H9 (cell line): ENCODE data around the gene ANKS1B. TPM values are rescaled to one million over a fixed set of nuclear protein-coding genes. Genes with fewer than 3 reads are reported as not detected.

Experiments used
- DNase-seq: peaks from one replicate; pipeline ENCODE4 v3.0.0-alpha.2; 2017
- H2AFZ ChIP-seq: one replicate; pipeline ENCODE4 v1.6.1; 2013; ENCODE audit warnings: mild to moderate bottlenecking, low read length, control low read depth, moderate library complexity
- H2AK5ac ChIP-seq: 2 replicates; pipeline ENCODE4 v1.6.1; 2013; ENCODE audit warnings: low read length, control low read depth, mixed read lengths; ENCODE audit not compliant: insufficient read length
- H2BK120ac ChIP-seq: one replicate; pipeline ENCODE4 v1.6.1; 2013; ENCODE audit warnings: low read depth, mild to moderate bottlenecking, low read length, control low read depth, inconsistent platforms; ENCODE audit not compliant: poor library complexity, severe bottlenecking
- H2BK12ac ChIP-seq: 2 replicates; pipeline ENCODE4 v1.6.1; 2013; ENCODE audit warnings: low read length, control low read depth, mixed read lengths, low read depth; ENCODE audit not compliant: insufficient read length
- H2BK15ac ChIP-seq: 2 replicates; pipeline ENCODE4 v1.6.1; 2013; ENCODE audit warnings: low read depth, low read length, control low read depth
- H2BK20ac ChIP-seq: one replicate; pipeline ENCODE4 v1.6.1; 2013; ENCODE audit warnings: low read depth, mild to moderate bottlenecking, low read length, control low read depth, inconsistent platforms; ENCODE audit not compliant: poor library complexity, severe bottlenecking
- H2BK5ac ChIP-seq: 2 replicates; pipeline ENCODE4 v1.6.1; 2013; ENCODE audit warnings: low read length, control low read depth, mixed read lengths; ENCODE audit not compliant: insufficient read length
- H3K14ac ChIP-seq: 2 replicates; pipeline ENCODE4 v1.6.1; 2013; ENCODE audit warnings: low read length, control low read depth; ENCODE audit not compliant: insufficient read depth
- H3K18ac ChIP-seq: 2 replicates; pipeline ENCODE4 v1.6.1; 2013; ENCODE audit warnings: low read depth, mild to moderate bottlenecking, mixed read lengths, low read length, control low read depth; ENCODE audit not compliant: insufficient read length
- H3K23ac ChIP-seq: 2 replicates; pipeline ENCODE4 v1.6.1; 2013; ENCODE audit warnings: low read length, control low read depth, mixed read lengths, low read depth; ENCODE audit not compliant: insufficient read length
- H3K23me2 ChIP-seq: 2 replicates; pipeline ENCODE4 v1.6.1; 2013; ENCODE audit warnings: low read depth, mild to moderate bottlenecking, mixed read lengths, low read length, control low read depth; ENCODE audit not compliant: insufficient read length, poor library complexity, severe bottlenecking
- H3K27ac ChIP-seq: 2 replicates; pipeline ENCODE4 v1.5.1; 2013; ENCODE audit warnings: low read length, control low read depth, mixed read lengths, low read depth; ENCODE audit not compliant: insufficient read length
- H3K27me3 ChIP-seq: 2 replicates; pipeline ENCODE4 v1.6.1; 2013; ENCODE audit warnings: low read length, control low read depth, inconsistent platforms; ENCODE audit not compliant: insufficient read depth
- H3K4ac ChIP-seq: 2 replicates; pipeline ENCODE4 v1.6.1; 2013; ENCODE audit warnings: low read depth, mild to moderate bottlenecking, control low read depth, inconsistent platforms, low read length, moderate library complexity
- H3K4me1 ChIP-seq: 2 replicates; pipeline ENCODE4 v1.6.1; 2013; ENCODE audit warnings: low read length, control low read depth, inconsistent platforms; ENCODE audit not compliant: insufficient read depth
- H3K4me2 ChIP-seq: 2 replicates; pipeline ENCODE4 v1.6.1; 2013; ENCODE audit warnings: low read length, control low read depth, mixed read lengths; ENCODE audit not compliant: insufficient read length, insufficient read depth
- H3K56ac ChIP-seq: 2 replicates; pipeline ENCODE4 v1.6.1; 2013; ENCODE audit warnings: low read depth, mild to moderate bottlenecking, mixed read lengths, low read length, control low read depth; ENCODE audit not compliant: insufficient read length
- H3K79me1 ChIP-seq: 2 replicates; pipeline ENCODE4 v1.6.1; 2013; ENCODE audit warnings: low read depth, mild to moderate bottlenecking, moderate library complexity, low read length, control low read depth, inconsistent platforms; ENCODE audit not compliant: insufficient read depth, poor library complexity, severe bottlenecking
- H3K79me2 ChIP-seq: 2 replicates; pipeline ENCODE4 v1.6.1; 2013; ENCODE audit warnings: low read length, control low read depth, inconsistent platforms; ENCODE audit not compliant: insufficient read depth
- H3K9ac ChIP-seq: 2 replicates; pipeline ENCODE4 v1.6.1; 2013; ENCODE audit warnings: low read length, control low read depth, mixed read lengths; ENCODE audit not compliant: insufficient read length; ENCODE audit errors: extremely low read depth
- H3K9me3 ChIP-seq: one replicate; pipeline ENCODE4 v1.6.1; 2013; ENCODE audit warnings: low read depth, low read length, inconsistent platforms; ENCODE audit not compliant: control insufficient read depth
- H3T11ph ChIP-seq: one replicate; pipeline ENCODE4 v1.6.1; 2013; ENCODE audit warnings: mild to moderate bottlenecking, low read length, control low read depth, inconsistent platforms
- H4K20me1 ChIP-seq: one replicate; pipeline ENCODE4 v1.6.1; 2013; ENCODE audit not compliant: control insufficient read depth, insufficient read length, insufficient read depth
- H4K5ac ChIP-seq: 2 replicates; pipeline ENCODE4 v1.6.1; 2013; ENCODE audit warnings: low read depth, mild to moderate bottlenecking, mixed read lengths, low read length, control low read depth; ENCODE audit not compliant: insufficient read length
- H4K8ac ChIP-seq: replicated peaks from 2 replicates; pipeline ENCODE4 v1.6.1; 2013; ENCODE audit warnings: low read length, control low read depth, mixed read lengths, low read depth; ENCODE audit not compliant: insufficient read length
- H4K91ac ChIP-seq: 2 replicates; pipeline ENCODE4 v1.6.1; 2013; ENCODE audit warnings: low read depth, mild to moderate bottlenecking, moderate library complexity, mixed read lengths, low read length, control low read depth; ENCODE audit not compliant: insufficient read length
- H3K27ac Mint-ChIP-seq, 3 experiments: 2 replicates in 2 of 3; 3 replicates in 1 of 3; pipeline ENCODE4 v1.8.0; 2020 to 2021; ENCODE audit warnings: mixed read lengths in 3 of 3, mild to moderate bottlenecking in 1 of 3, moderate library complexity in 1 of 3
- H3K27me3 Mint-ChIP-seq: 2 replicates; pipeline ENCODE4 v1.8.0; 2021; ENCODE audit warnings: low read depth, mild to moderate bottlenecking, moderate library complexity, mixed read lengths
- H3K36me3 Mint-ChIP-seq, 3 experiments: 2 replicates in 2 of 3; 3 replicates in 1 of 3; pipeline ENCODE4 v1.8.0; 2020 to 2021; ENCODE audit warnings: low read depth in 3 of 3, mixed read lengths in 3 of 3; ENCODE audit not compliant: insufficient read depth in 1 of 3
- H3K4me1 Mint-ChIP-seq, 2 experiments: 2 replicates each; pipeline ENCODE4 v1.8.0; 2020; ENCODE audit warnings: mixed read lengths in 2 of 2
- H3K4me3 Mint-ChIP-seq, 2 experiments: 2 replicates in 1 of 2; 3 replicates in 1 of 2; pipeline ENCODE4 v1.8.0; 2020 to 2021; ENCODE audit warnings: mild to moderate bottlenecking in 2 of 2, mixed read lengths in 2 of 2, moderate library complexity in 1 of 2
- H3K9me3 Mint-ChIP-seq, 2 experiments: 2 replicates in 1 of 2; 3 replicates in 1 of 2; pipeline ENCODE4 v1.8.0; 2020; ENCODE audit warnings: mild to moderate bottlenecking in 2 of 2, mixed read lengths in 2 of 2, moderate library complexity in 1 of 2
- WGBS: extraction: QIAGEN DNeasy Blood & Tissue Kit; methylation state at CpG from one replicate; pipeline ENCODE4 v1.1.7; 2013; ENCODE audit warnings: missing lambda C conversion rate, low lambda C conversion rate, mixed read lengths; ENCODE audit not compliant: insufficient read length; ENCODE audit errors: extremely low coverage; 5-methylcytosine and 5-hydroxymethylcytosine counted together
- total RNA-seq: library from RNA; stranded (reverse); gene quantifications from 2 replicates; pipeline ENCODE4 v1.2.1, GENCODE V29; 2021
- TF ChIP-seq, protein P1 (sequence below): fragments of 200-600 bp; sonication (generic); conservative IDR thresholded peaks from 3 replicates; pipeline ENCODE4 v1.8.0; 2021; ENCODE audit warnings: antibody characterized with exemption, mild to moderate bottlenecking

Gene ANKS1B
- total RNA-seq, 1 experiment from 2014 or later: 4.1 TPM

DNA sequence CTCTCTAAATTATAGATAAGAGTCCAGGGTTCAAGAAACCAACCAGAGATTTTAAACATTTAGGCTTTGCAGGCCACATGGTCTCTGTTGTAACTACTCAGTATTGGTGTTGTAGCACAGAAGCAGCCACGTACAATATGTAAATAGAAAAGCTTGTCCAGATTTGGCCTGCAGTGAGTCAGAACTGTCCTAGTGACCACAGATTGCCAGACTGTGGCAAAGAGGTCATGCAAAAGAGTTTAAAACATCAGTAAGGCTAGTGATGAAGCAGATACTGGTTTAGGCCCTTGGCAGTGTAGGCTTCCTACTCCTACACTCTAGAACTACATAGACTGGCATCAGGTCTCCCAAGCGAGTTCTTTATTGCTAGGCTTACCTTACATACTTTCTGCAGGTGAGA is 454.8 kb downstream of the ANKS1B start:
- Histone ChIP-seq H4K5ac (no peak overlapping the region), H3K79me2 (no peaks in the 10 kb centered on the region), H3K9me3 (no peaks in the 10 kb centered on the region), H4K91ac (no peak overlapping the region), H3K4ac (no peak overlapping the region), H2BK5ac (no peak overlapping the region), H3K27me3 (no peaks in the 10 kb centered on the region), H4K20me1 (no peaks in the 10 kb centered on the region), H3K9ac (no peak overlapping the region), H2BK15ac (no peak overlapping the region), H3K4me1 (no peaks in the 10 kb centered on the region), H2BK12ac (no peak overlapping the region), H4K8ac (no peak overlapping the region), H3T11ph (no peak overlapping the region), H3K23ac (no peak overlapping the region), H2BK120ac (no peak overlapping the region), H3K23me2 (no peaks in the 10 kb centered on the region), H3K27ac (no peak overlapping the region), H3K79me1 (no peaks in the 10 kb centered on the region), H3K14ac (no peak overlapping the region), H3K18ac (no peak overlapping the region), H3K56ac (no peak overlapping the region), H2AK5ac (no peak overlapping the region), H2AFZ (no peak overlapping the region), H2BK20ac (no peak overlapping the region), H3K4me2 (no peak overlapping the region)
- H3K9me3 Mint-ChIP-seq: no peaks in the 10 kb centered on the region
- H3K27ac Mint-ChIP-seq: no peak overlapping the region
- peaks cover 6 to 8% of the 10 kb centered on the region in 2 experiments for H3K4me1 Mint-ChIP-seq
- H3K27me3 Mint-ChIP-seq: no peaks in the 10 kb centered on the region
- WGBS: no CpG with 5 or more reads among the region's 2 CpGs
- DNase-seq: no peak
- TF ChIP-seq, protein P1, sequence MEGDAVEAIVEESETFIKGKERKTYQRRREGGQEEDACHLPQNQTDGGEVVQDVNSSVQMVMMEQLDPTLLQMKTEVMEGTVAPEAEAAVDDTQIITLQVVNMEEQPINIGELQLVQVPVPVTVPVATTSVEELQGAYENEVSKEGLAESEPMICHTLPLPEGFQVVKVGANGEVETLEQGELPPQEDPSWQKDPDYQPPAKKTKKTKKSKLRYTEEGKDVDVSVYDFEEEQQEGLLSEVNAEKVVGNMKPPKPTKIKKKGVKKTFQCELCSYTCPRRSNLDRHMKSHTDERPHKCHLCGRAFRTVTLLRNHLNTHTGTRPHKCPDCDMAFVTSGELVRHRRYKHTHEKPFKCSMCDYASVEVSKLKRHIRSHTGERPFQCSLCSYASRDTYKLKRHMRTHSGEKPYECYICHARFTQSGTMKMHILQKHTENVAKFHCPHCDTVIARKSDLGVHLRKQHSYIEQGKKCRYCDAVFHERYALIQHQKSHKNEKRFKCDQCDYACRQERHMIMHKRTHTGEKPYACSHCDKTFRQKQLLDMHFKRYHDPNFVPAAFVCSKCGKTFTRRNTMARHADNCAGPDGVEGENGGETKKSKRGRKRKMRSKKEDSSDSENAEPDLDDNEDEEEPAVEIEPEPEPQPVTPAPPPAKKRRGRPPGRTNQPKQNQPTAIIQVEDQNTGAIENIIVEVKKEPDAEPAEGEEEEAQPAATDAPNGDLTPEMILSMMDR: no peak
- H3K4me3 Mint-ChIP-seq: no peak overlapping the region
- no peaks in the 10 kb centered on the region for H3K36me3 Mint-ChIP-seq
